NCI-H1694 (cell line): ENCODE data around the gene QPCT.
A peak's percentile ranks its signal among the peaks of the same experiment; 100 is the strongest.

Experiments
- DNase-seq: peaks from one replicate; lab custom pipeline; 2025; lab: John Stamatoyannopoulos, UW

The QPCT gene

DNA sequence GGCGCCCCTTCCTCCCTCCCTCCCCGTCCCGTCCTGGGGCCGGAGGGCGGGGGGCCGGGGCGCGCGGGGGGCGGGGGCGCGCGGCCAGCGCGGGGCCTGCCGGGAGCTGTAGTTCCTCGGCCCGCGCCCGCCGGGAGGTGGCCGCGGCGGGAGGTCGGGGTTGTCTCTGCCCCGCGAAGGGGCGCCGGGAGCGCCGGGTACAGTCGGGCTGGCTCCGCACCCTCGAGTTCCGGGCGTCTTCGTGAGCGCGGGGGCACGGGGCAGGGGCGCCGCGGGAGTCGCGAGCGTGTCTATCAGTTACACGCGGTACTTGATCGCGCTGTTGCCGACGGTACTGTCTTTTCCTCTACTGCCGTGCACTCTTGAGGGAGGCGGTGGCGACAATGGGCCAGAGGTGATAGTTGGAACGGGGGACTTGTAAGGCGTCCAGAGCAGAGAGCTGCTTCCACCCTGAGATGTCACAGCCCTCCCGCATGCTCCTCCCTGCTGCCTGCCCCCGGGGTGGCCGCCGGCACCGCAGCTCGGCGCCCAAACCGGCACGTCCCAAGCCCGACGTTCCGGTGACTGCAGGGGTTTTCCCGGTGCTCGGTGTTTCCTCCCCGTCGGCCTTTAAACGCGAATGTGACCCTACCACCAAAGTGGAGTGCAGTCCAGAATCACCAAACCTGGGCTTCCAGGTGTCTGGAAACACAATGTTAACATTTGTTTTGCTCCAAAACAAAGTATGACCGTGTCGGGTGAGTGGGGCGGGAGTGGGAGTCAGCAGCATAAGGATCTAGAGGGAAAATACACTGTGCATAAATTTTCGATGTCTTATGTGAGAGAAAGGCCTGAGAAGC, 19.4 kb upstream of the QPCT start, which contains the start of gene PRKD3:
Gene PRKD3, minus strand, starts transcription at position 48 of the 839 bp plus-strand sequence. CDS start 8,309 bp downstream, outside the sequence.
- DNase-seq: peak; percentile 31

DNA sequence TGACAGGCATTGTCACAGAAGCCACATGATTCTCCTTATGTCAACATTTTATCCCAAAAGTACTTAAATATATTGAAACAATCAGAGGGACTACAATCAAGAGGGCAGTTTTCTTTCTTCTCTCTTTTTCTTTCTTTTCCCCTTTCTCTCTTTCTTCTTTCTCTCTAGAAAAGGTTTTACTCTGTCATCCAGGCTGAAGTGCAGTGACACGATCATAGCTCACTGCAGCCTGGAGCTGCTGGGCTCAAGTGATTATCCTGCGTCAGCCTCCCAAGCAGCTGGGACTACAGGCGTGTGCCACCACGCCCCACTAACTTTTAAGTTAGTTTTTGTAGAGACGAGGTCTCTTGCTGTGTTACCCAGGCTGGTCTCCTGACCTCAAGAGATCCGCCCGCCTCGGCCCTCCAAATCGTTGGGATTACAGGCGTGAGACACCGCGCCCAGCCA, 18.8 kb upstream of the QPCT start:
- no peak for DNase-seq

DNA sequence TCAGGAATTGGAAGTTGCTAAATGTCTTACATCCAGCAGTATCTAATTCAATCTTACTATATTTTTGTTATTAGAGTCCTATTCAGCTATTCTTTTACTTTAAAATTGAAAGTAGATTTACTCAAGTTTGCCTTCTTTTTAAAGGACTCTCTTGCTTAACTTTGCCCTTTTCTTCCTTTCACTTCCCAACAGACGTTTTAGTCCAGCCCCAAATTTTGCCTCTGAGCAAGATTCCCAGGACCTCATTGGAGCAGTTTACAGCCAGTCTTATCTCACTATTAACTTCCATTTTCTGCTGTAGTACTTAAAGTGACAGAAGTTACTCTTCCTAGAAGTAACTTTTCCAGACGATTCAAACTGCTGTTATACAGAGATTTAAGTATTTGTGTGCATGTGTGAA, 18.1 kb upstream of the QPCT start:
- DNase-seq: no peak

DNA sequence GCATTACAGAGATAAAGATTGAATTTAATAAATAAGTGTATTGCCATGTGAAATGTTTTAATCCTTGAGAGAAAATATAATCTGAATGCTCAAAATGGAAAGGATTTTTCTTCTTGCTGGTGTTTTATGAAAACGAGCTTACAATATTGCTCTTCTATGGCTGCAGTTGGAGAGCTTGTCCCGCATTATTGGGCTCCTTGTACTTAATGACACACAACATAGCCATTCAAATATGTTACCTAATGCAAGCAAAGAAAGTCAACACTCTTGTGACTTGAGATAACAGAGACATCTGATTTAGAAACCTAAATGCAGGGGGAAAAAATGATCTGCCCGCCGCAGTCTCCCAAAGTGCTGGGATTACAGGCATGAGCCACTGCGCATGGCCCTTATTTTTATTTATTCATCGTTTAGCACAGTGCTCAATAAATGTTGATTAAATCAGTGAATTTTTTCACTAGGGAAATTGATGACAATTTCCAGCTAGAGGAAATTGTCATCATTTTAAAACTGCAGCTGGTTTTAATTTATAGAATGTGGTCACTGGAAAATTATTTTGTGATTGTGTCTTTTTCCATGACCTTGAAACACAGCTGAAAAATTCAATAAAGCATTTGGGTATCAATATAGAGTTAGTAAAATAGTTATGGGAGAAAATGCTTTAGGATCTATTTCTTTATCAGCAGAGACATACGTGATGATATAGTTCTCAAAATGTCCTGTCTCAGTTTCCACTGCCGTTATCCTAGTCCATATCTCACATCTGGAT, 17.4 kb upstream of the QPCT start:
- DNase-seq: no peak

DNA sequence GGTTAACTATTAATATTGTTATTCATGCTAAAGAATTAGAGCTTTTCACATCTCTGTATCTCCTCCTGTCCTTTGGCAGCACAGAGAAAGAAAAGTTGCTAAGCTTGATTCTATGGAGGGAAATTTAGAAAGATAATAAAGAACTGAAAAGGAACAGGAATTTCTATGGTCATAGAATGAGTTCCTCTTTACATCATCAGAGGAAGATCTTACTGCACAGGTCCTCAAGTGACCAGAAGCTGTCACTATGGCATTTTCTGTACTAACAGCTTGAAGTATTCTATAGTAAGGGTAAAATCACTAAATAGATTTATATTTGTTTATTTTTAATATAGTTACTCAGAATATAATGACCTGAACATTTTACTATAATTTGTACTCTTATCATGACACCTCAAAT, 13.7 kb upstream of the QPCT start:
- no peak for DNase-seq

DNA sequence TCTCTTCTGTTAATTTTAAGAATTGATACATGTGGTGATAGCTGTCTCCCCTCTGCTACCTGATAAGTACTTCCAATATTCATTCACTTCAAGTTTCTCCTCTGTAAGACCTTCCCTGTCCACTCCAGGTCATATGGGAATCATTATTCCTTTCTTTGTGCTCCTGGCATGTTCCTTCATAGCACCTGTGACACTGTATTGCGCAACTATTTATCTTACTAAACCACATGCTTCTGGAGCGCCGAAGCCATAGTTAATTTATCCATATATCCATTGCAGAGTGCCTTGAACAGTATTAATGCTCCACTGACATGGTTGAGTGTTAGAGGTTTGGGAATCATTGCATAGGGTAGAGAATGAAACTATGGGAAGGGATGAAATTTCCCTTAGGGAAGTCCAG, 11.9 kb upstream of the QPCT start:
- no peak for DNase-seq

DNA sequence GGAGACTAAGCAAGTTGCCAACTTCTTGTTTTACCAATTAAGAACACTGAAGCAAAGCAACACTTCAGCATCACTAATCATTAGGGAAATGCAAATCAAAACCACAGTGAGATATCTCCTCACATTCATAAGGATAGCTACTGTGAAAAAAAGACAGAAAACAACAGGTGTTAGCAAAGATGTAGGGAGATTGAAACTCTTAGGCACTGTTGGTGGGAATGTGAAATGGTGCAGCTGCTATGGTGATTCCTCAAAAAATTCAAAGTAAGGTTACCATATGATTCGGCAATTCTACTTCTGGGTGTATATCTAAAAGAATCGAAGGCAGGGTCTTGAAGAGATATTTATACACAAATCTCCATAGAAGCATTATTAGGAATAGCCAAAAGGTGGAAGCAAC, 11.2 kb upstream of the QPCT start:
- DNase-seq: no peak

DNA sequence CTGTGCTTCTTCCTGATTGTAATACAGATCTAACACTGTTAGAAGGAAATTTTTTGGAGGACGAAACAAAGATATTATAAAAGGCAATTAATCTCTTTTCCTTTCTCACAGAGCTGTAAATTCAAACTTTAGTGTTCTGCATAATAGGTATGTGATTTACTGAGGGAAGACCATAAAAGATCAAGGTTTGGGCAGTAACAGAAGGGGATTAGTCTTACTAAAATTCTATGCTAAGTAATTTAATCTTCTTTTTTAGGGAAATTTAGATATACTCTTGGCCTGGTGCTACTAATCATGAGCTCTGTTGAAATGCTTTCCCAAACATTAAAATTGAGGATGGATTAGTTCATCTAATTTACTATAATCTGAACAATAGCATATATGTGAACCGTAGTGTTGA, 8.8 kb upstream of the QPCT start:
- DNase-seq: no peak

DNA sequence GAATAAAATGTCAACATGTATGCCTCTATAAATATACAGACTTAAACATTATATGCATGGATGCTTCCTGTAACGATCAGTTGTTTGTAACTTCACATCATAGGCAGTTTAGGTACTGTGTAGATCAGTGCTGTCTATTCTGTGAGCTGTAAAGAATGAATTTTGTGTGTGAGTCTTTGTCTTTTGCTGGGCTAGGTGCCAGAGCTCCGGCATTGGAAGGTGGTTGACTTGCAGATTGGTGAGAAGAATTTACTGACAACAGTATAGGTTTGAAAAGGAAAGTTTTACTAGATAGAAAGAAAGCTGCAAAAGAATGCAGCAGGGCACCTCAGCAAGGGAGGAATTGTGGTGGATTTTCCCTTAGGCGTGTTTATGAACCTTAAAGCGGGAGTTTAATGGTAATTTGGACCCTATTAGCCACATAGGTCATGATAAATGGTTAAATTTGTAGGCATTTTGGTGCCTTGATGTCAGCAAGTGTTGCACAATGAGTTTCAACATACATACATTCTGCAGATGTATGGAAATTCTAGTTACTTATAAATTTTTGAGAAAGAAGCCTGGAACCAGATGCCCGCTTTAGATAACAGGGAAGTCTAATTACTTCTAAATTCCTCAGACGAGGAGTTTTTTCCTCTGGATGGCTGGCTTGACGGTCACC, 6.7 kb upstream of the QPCT start:
- no peak for DNase-seq

DNA sequence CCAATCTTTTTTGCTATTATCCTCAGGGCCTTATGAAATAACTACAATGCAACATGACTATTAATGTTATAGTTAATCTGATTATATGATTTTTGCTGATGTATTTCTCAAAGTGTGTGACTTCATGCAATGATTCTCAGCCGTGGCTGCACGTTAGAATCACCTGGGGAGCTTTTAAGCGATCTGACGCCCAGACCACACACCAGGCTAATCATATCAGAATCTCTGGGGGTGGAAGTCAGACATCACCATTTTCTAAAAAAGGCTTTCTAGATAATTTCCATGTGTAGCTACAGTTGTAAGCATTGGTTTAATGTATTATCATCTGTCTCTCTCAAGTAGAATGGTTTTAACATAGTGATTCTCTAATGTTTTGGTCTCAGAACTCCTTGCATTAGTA, 5.5 kb upstream of the QPCT start:
- DNase-seq: no peak

DNA sequence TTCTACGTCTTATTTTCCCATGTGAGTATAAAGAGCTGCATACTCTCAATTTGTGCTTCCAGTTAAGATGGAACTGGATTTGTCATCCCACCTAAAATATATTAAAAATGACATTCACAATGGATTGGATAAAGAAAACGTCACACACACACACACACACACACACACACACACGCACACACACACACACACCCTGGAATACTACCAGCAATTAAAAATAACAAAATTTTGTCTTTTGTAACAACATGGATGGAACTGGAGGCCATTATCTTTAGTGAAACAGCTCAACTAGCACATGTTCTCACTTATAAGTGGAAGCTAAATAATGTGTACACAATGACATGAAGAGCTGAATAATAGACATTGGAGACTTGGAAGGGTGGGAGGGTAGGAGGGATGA, 3.8 kb upstream of the QPCT start:
- no peak for DNase-seq

DNA sequence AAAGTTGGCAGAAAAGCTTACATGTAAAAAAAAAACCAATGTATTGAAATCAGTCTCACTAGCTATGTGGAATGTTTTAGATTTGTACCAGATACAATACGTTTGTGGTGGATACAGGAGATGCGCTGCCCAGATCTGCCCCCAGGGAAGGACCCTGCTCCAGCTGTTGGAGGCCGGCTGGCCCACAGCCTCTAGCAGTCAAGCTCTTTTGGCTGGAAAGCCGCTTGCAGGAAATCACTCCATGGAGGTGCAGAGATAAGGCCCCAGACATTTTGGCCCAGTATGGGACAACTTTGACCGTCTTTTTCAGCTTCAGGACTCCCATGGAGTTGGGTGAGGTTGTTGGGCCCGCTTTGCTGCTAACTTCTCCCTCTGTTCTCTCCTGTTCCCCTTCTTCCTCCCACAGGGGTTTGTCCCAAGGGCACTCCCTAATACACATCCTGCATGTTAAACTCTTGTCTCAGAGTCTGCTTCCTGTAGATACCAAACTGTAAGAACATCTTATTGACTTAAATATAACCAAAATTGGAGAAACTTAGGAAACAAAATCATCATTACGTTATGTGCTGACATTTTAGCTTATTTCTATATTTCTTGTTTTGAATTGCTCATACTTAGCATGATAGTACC, 1.7 kb upstream of the QPCT start:
- DNase-seq: no peak

DNA sequence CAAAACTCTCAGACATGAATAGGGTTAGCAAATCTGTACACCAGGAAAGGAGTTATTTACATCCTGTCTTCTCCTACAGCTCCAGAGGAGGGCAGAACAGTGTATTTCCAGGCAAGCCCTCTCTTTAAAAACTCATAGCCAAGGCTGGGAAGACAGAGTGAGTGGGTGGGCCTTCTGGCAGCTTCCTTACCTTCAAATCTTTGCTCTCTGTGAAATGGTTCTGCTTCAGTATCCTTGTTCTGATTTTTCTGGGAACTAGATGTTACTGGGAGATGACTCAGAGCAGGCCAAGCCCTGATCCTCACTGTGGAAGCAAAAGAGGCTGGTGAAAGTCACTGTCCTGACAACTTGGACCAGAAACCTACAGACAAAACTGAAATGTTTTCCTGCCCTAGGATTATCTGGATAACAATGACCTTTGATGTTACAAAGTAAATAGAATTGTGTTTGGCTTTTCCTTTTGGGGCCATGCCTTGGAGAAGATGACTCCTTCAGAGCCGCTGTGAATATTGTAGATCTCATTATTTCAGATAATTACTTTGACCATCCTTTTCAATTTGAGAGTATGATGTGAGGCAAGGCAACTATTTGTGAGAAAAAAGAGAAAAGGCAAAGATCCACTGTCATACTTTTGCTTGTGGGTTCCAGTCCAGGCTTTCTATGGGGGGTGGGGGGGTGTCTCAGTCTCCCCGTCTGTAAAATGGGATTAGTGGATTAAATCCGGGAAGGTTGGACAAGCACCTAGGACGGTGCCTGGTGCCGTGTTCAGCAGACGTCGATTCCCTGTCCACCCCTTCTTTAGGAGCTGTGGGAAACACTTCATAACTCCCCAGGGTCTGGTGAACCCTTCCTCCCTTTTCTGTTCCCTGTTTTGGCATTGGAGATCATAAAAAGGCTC, 644 bp upstream of the QPCT start:
- no peak for DNase-seq

DNA sequence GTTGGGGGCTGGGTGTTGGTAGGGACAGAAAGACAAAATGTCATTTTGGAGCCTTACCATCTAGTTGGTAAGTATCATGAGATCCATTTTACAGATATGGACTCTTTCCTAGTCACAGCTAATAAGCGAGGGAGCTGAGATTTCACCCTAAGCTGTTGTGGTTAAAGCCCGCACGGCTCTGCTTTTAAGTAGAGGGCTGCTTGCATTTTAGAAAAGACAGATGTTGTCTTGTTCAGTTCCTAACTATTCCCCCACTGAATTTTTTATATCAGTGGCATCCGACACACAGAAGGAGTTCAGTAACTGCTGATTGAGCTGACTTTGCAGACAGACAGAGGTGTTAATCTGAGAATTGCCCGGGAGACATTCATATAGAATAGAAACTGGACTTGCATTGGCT, 3.7 kb downstream of the QPCT start:
- DNase-seq: no peak

DNA sequence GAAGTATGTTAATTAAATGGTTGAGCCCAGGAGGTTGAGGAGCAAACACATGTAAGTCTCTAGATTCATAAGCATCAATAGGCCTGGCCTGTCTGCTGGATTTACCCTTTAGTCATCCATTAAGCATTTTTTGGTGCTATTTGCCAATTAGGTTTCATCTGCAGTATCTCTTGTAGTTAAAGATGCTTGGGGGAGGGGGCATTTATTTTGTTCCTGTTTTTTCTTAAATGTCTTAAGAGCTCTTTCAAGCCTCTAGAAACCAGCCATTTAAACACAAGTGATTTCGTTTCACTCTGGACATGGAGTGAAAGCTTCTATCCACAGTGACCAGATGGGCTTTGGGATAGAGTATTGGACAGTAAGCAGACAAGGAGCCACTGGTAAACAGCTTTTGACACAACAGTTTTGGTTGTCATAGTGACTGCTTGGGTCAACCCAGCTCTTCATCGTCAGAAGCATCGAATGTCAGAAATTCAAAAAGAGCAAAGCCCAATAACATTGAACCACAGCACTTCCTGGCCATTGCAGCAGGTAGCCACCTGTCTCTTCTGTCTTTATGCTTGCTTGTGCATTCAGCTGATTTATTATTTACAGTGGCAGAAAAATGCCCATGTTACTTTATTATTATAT, 4.9 kb downstream of the QPCT start:
- DNase-seq: no peak

DNA sequence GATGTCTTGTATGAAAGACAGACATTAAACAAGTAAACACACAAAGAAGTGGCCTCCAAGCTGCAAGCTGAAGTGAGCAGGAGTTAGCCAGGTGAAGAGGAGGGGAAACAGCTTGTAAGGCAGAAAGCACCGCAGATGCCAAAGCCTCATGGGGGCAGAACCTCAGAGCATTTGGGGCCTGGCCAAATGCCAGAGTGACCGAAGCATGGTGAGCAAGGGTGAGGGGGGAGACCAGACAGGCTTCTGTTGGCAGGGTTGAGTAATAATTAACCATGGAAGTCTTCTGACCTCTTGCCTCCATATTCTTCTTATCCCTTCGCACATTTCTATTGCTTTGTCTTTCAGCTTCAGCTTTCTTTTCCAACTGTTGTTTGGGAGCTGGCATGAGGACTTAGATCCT, 5.6 kb downstream of the QPCT start:
- no peak for DNase-seq

DNA sequence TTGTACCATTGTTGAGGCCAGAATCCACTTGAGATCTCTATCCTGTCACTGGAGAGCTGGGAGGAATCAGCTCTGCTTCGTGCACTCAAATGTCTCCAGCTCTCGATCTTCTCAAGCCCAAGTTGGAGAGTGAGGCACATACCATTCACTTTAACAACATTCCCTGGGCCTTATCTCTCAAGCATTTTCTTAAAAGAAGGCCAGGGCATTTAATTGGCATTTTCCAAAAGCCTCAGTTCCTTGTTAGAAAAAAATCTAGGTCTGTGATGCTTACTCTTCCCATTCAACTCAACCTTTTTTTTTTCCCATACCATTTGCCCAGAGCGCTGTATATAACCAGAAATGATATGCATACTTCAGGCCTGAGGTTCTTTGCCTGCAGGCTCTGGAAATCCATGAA, 10.1 kb downstream of the QPCT start:
- no peak for DNase-seq

DNA sequence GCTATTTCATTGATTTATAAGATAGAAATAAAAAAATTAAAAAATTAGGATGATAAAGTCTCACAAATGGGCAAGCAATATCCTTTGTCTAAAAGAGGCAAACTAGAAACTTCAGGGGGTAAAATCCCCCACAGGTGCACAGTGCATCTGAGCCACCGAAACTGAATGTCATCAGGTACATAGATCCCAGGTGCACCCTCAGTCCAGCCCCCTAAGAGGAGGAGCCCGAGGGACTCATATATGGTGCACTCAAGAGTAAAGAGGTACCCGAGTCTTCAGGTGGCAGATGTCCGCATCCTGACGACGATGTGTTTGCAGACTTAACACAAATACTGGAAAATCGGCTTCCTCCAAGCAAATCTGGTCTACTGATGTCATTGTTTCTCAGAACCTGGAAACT, 11.3 kb downstream of the QPCT start:
- no peak for DNase-seq

DNA sequence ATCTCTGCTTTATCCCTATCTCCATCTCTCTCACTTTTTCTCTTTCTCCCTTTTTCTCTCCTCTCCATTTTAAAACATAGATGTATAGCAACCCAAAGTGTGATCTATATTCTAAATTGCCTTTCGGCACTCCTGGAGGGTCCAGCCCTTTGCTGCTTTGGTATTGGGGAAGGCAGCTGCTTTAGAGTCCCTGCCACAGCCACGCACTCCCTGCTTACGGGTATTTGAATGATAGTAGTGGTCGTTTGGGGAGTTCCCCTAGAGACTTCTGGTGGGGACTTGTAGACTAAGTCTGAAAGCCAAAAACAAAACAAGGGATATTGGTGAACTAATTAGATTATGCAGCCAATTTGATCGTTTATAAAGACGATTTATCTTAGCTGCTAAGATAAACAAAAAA, 11.9 kb downstream of the QPCT start:
- no peak for DNase-seq

DNA sequence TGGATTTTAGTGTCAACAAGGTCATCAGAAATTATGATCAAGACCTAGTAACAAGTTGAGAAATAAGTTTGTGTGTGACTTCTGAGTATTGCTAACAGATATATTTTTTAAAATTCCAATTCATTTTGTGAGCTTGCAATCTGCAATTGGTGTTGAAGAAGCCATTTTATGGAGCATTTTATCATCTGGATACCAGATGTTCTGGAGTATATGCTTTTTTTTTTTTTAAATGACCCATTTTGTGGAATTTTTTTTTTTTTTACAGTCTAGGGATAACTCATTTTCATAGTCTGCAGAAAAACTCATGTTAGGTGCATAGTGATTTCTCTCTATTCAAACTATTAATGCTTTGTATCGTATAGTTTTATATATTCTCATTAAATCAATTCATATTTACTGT, 12.6 kb downstream of the QPCT start:
- DNase-seq: no peak

DNA sequence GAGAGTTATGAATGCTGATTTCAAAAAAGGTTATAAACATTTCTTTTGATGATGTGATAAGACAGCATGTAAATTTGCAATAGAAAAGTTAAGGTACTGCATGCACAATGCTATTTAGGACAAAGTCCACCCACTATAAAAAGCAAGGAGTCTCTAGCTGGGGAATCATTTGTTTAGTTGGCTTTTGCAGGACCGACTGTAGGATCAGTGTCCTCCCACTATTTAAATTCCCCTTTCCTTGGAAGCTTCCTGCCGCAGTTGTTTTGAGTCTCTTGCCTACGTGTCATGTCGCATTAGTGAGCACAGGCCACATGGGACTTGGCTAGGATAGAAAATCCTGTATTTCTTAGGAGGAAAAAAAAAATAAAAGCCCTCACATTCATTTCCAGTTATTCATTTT, 13.1 kb downstream of the QPCT start:
- DNase-seq: no peak
